Measurements from ENCODE around the gene RNF144B. TPM values are rescaled to one million over a fixed set of nuclear protein-coding genes. Genes with fewer than 3 reads are reported as not detected.
A peak's percentile ranks its signal among the peaks of the same experiment; 100 is the strongest.

The RNF144B gene
- total and polyA plus RNA-seq, 2 experiments from 2014 or later = 4.2 to 9.0 TPM

GRCh38 chr6:18423426-18423825 is 36.3 kb downstream of the RNF144B start:
- H3K79me2 ChIP-seq (replicated peaks; ENCODE audit: insufficient read depth) = 0 out of 2 replicates have a peak, but pooled peaks cover 3% of the 10 kb centered on the region
- Mint-ChIP-seq H3K27me3 (ENCODE audit: insufficient read depth, low read depth, poor library complexity) (no peaks in the 10 kb centered on the region), H3K9me3 (no peaks in the 10 kb centered on the region), H3K36me3 (ENCODE audit: low read depth) (no peaks in the 10 kb centered on the region), H3K27ac (no peak overlapping the region), H3K4me1 (peaks cover 19% of the 10 kb centered on the region), H3K4me3 (no peak overlapping the region)
- TF ChIP-seq ZNF331 (CRISPR knock-in tag; IDR thresholded peaks at IDR 0.05; ENCODE audit: low read depth) (no peak), NANOG (IDR thresholded peaks at IDR 0.05; ENCODE audit: borderline replicate concordance) (no peak), EZH2 (IDR thresholded peaks at IDR 0.05; ENCODE audit: low read depth, unreplicated experiment) (no peak), CTCF (conservative IDR thresholded peaks at IDR 0.05; ENCODE audit: low read depth in 2 of 2) (no peak), STAT1 (IDR thresholded peaks at IDR 0.05; ENCODE audit: unreplicated experiment) (no peak), EZH2phosphoT487 (IDR thresholded peaks at IDR 0.05; ENCODE audit: unreplicated experiment) (no peak), ZNF114 (CRISPR knock-in tag; IDR thresholded peaks at IDR 0.05) (no peak), JUNB (IDR thresholded peaks at IDR 0.05; ENCODE audit: unreplicated experiment) (no peak), ETS1 (IDR thresholded peaks at IDR 0.05) (no peak), POLR2AphosphoS5 (IDR thresholded peaks at IDR 0.05; ENCODE audit: low read depth) (no peak), CREB1 (CRISPR knock-in tag; IDR thresholded peaks at IDR 0.05; ENCODE audit: low read depth) (no peak), ZNF462 (CRISPR knock-in tag; IDR thresholded peaks at IDR 0.05) (no peak)
- TF ChIP-seq, protein P1, sequence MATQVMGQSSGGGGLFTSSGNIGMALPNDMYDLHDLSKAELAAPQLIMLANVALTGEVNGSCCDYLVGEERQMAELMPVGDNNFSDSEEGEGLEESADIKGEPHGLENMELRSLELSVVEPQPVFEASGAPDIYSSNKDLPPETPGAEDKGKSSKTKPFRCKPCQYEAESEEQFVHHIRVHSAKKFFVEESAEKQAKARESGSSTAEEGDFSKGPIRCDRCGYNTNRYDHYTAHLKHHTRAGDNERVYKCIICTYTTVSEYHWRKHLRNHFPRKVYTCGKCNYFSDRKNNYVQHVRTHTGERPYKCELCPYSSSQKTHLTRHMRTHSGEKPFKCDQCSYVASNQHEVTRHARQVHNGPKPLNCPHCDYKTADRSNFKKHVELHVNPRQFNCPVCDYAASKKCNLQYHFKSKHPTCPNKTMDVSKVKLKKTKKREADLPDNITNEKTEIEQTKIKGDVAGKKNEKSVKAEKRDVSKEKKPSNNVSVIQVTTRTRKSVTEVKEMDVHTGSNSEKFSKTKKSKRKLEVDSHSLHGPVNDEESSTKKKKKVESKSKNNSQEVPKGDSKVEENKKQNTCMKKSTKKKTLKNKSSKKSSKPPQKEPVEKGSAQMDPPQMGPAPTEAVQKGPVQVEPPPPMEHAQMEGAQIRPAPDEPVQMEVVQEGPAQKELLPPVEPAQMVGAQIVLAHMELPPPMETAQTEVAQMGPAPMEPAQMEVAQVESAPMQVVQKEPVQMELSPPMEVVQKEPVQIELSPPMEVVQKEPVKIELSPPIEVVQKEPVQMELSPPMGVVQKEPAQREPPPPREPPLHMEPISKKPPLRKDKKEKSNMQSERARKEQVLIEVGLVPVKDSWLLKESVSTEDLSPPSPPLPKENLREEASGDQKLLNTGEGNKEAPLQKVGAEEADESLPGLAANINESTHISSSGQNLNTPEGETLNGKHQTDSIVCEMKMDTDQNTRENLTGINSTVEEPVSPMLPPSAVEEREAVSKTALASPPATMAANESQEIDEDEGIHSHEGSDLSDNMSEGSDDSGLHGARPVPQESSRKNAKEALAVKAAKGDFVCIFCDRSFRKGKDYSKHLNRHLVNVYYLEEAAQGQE (IDR thresholded peaks at IDR 0.05; ENCODE audit: unreplicated experiment) = no peak
- no peak for ATAC-seq
- no peaks in the 10 kb centered on the region; the same call in 1 of the 2 replicates for H3K9me2 ChIP-seq (ENCODE audit: insufficient read depth)
- H3K27me3 ChIP-seq (ENCODE audit: insufficient read depth) = no peaks in the 10 kb centered on the region
- H3K4me2 ChIP-seq = 0 out of 2 replicates have a peak overlapping the region, but pooled peaks have one; percentile 11
- peaks cover 20% of the 10 kb centered on the region for H3K4me1 ChIP-seq (ENCODE audit: insufficient read depth)
- no peaks in the 10 kb centered on the region for H3K36me3 ChIP-seq (ENCODE audit: insufficient read depth)
- H3K4me3 ChIP-seq = no peak overlapping the region
- H4K20me1 ChIP-seq (replicated peaks; ENCODE audit: insufficient read depth) = no peaks in the 10 kb centered on the region
- H3F3A ChIP-seq (replicated peaks; ENCODE audit: low read depth) = no peaks in the 10 kb centered on the region
- no peak overlapping the region for H2AFZ ChIP-seq
- DNase-seq (ENCODE audit: low spot score) = no peak
- H3K27ac ChIP-seq (ENCODE audit: low read depth) = no peak overlapping the region
